GM19043 (cell line): ENCODE data around the gene HSP90AB1.

Experiments used
- ATAC-seq: cut with Tn5 transposase; IDR thresholded peaks from one replicate; pipeline ENCODE4 v1.9.1; 2021; ENCODE audit warnings: low read depth; ENCODE audit not compliant: unreplicated experiment

Gene HSP90AB1

DNA sequence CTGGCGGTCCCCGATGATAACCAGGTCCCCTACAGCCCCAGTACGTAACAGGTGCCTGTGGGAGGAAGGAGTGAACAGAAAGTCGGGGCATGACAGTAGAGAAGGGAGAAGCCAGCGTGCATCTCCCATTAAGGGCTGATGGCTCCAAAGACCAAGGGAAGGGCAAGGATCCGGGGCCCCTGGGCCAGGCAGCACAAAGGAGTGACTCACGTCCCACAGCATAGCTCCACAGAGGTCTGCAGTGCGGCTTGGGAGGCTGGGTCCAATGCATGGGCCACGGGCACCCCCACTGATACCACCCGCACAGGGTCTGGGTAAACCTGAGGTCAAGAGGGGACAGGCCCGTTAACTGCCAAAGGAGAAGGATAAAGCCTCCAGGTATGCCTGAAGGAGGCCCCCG is 56.0 kb downstream of the HSP90AB1 start:
- ATAC-seq = no peak
